ENCODE data around the gene PSTK.

Gene PSTK

GRCh38 chr10:122980209-122981065 is at the start of gene PSTK:
Gene PSTK (plus strand): TSS chr10:122980401. CDS start chr10:122980480, 79 bp downstream.
- peak within 1 kb of the TSS; percentile 85 for H3K4me3 ChIP-seq (ENCODE audit: low read depth, low read length)
- peak; percentile 98 for TF ChIP-seq CTCF (IDR thresholded peaks at IDR 0.05; ENCODE audit: insufficient read depth, low read depth, low read length, missing control alignments)

GRCh38 chr10:122931088-122931906 is 48.9 kb upstream of the PSTK start:
- H3K4me3 ChIP-seq (ENCODE audit: low read depth, low read length) = no peak overlapping the region
- DNase-seq (ENCODE audit: low read depth) = no peak
- no peak for TF ChIP-seq CTCF (IDR thresholded peaks at IDR 0.05; ENCODE audit: insufficient read depth, low read depth, low read length, missing control alignments)

More at GRCh38 chr10:122980209-122981065, at the start of gene PSTK:
- DNase-seq (ENCODE audit: low read depth) = peak; percentile 96

DNA sequence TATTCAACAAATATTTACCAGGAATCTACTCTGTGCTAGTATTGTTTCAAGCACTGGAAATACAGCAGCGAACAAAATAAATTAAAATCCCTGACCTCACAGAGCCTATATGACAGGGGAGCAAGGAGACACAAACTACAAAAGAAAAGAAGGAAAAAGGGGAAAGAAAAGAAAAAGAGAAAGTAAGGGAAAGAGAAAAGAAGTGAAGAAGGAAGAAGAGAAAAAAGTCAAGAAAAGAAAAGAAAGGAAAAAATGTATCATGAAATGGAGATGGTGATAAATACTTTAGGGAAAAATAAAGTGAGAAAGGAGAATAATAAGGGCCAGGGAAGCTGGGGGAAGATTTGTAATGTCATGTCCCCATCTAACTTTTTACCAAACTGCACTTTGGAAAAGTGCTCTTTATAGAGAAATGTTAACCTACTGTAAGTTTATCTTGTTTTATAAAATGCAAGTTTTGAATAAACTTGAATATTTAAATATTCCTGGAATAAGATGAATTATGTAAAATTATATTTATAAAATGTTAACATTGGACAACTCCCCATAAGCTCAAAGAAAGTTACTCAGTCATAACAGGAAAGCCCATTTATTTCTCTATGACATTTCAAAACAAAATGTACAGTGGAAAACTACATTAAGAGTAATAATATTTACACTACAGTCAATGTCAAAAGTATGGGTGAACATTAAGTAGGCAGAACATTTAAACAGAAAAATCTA is 40.9 kb upstream of the PSTK start:
- no peak for DNase-seq (ENCODE audit: low read depth)
- no peak overlapping the region for H3K4me3 ChIP-seq (ENCODE audit: low read depth, low read length)
- TF ChIP-seq CTCF (IDR thresholded peaks at IDR 0.05; ENCODE audit: insufficient read depth, low read depth, low read length, missing control alignments) = no peak

GRCh38 chr10:122939856-122940543 is 40.2 kb upstream of the PSTK start:
- H3K4me3 ChIP-seq (ENCODE audit: low read depth, low read length) = no peak overlapping the region
- TF ChIP-seq CTCF (IDR thresholded peaks at IDR 0.05; ENCODE audit: insufficient read depth, low read depth, low read length, missing control alignments) = no peak
- no peak for DNase-seq (ENCODE audit: low read depth)

DNA sequence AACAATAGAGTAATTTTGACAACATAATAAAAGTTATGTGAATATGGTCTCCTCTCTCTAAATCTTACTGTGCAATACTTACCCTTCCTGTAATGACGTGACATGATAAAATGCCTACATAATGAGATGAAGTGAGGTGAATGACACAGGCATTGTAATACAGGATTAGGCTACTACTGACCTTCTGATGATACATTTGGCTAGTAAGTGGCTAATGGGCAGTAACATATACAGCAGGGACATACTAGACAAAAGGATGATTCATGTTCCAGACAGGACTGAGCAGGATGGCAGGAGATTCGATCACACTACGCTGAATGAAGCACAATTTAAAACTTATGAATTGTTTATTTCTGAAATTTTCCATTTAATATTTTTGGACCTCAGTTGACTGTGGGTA is 30.9 kb upstream of the PSTK start:
- TF ChIP-seq CTCF (IDR thresholded peaks at IDR 0.05; ENCODE audit: insufficient read depth, low read depth, low read length, missing control alignments) = no peak
- no peak for DNase-seq (ENCODE audit: low read depth)

More for the DNA sequence above, 30.9 kb upstream of the PSTK start:
- H3K4me3 ChIP-seq (ENCODE audit: low read depth, low read length) = no peak overlapping the region

Measured in GM12865 (cell line).